Measurements from ENCODE around the gene DCAF8.

The DCAF8 gene

GRCh38 chr1:160261893-160262794 lies at the start of gene DCAF8:
TSS of gene DCAF8 (minus strand) at chr1:160262549. CDS start at chr1:160244008, 18,541 bp downstream.
- no peaks in the 10 kb centered on the region for H3K27me3 ChIP-seq (replicated peaks; ENCODE audit: insufficient read depth, low read length)
- peak within 1 kb of the TSS; percentile 93 for H3K4me2 ChIP-seq (ENCODE audit: low read depth, low read length)
- peaks cover 25% of the 10 kb centered on the region for H3F3A ChIP-seq (ENCODE audit: insufficient read depth, low read length)
- peaks cover 19% of the 10 kb centered on the region for H3K4me1 ChIP-seq (ENCODE audit: low read length)
- peak within 1 kb of the TSS; percentile 88 for H3K4me3 ChIP-seq (ENCODE audit: low read length)
- H3K9me2 ChIP-seq (replicated peaks; ENCODE audit: insufficient read depth, low read length) = no peaks in the 10 kb centered on the region
- no peaks in the 10 kb centered on the region for H4K20me1 ChIP-seq (ENCODE audit: insufficient read depth, low read length)
- peak within 1 kb of the TSS; percentile 94 for H3K9ac ChIP-seq (ENCODE audit: low read length)
- peak within 1 kb of the TSS; percentile 92 for H3K27ac ChIP-seq (ENCODE audit: low read length)
- DNase-seq = peak; percentile 100
- H3K9me3 ChIP-seq (replicated peaks; ENCODE audit: insufficient read depth, low read length) = no peaks in the 10 kb centered on the region
- peak within 1 kb of the TSS; percentile 79 for H2AFZ ChIP-seq (ENCODE audit: low read length)
- H3K36me3 ChIP-seq (replicated peaks; ENCODE audit: insufficient read depth, low read length) = no peaks in the 10 kb centered on the region
- peaks cover 51% of the 10 kb centered on the region for H3K79me2 ChIP-seq (ENCODE audit: low read length)
- TF ChIP-seq EZH2phosphoT487 (IDR thresholded peaks at IDR 0.05; ENCODE audit: low read length) (no peak), EZH2 (optimal IDR thresholded peaks at IDR 0.05; ENCODE audit: low read depth, low read length) (no peak)
- TF ChIP-seq, protein P1, sequence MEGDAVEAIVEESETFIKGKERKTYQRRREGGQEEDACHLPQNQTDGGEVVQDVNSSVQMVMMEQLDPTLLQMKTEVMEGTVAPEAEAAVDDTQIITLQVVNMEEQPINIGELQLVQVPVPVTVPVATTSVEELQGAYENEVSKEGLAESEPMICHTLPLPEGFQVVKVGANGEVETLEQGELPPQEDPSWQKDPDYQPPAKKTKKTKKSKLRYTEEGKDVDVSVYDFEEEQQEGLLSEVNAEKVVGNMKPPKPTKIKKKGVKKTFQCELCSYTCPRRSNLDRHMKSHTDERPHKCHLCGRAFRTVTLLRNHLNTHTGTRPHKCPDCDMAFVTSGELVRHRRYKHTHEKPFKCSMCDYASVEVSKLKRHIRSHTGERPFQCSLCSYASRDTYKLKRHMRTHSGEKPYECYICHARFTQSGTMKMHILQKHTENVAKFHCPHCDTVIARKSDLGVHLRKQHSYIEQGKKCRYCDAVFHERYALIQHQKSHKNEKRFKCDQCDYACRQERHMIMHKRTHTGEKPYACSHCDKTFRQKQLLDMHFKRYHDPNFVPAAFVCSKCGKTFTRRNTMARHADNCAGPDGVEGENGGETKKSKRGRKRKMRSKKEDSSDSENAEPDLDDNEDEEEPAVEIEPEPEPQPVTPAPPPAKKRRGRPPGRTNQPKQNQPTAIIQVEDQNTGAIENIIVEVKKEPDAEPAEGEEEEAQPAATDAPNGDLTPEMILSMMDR (IDR thresholded peaks at IDR 0.05; ENCODE audit: low read length) = no peak

DNA sequence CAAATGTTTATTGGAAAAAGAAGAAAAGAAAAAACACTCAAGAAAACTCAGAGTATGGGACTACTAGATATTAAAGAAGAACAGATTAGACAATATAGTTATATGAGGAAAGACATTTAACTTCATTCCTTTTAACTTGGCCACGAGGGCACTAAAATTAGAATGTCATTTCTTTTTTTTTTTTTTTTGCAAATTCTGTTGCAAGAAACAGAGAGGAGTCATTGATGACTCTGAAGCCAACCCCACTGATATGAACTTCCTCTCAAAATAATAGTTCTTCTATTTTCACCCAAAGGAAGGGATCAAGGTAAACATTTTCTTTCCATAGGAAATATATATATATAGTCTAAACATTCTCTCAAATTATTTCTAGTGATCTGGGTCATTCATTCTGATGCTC lies 47.2 kb upstream of the DCAF8 start:
- DNase-seq = no peak
- H3K4me3 ChIP-seq (ENCODE audit: low read length) = no peak overlapping the region
- no peaks in the 10 kb centered on the region for H3K79me2 ChIP-seq (ENCODE audit: low read length)

GRCh38 chr1:160309185-160309557 lies 46.8 kb upstream of the DCAF8 start:
- no peak for DNase-seq
- H3K9me3 ChIP-seq (replicated peaks; ENCODE audit: insufficient read depth, low read length) = no peaks in the 10 kb centered on the region
- no peak overlapping the region for H2AFZ ChIP-seq (ENCODE audit: low read length)
- H3K9me2 ChIP-seq (replicated peaks; ENCODE audit: insufficient read depth, low read length) = no peaks in the 10 kb centered on the region
- no peak overlapping the region for H3K27ac ChIP-seq (ENCODE audit: low read length)
- TF ChIP-seq EZH2phosphoT487 (IDR thresholded peaks at IDR 0.05; ENCODE audit: low read length) (no peak), EZH2 (optimal IDR thresholded peaks at IDR 0.05; ENCODE audit: low read depth, low read length) (no peak)
- TF ChIP-seq, protein P1 (IDR thresholded peaks at IDR 0.05; ENCODE audit: low read length) = no peak
- no peaks in the 10 kb centered on the region for H4K20me1 ChIP-seq (ENCODE audit: insufficient read depth, low read length)
- H3K4me2 ChIP-seq (ENCODE audit: low read depth, low read length) = no peak overlapping the region
- H3K36me3 ChIP-seq (replicated peaks; ENCODE audit: insufficient read depth, low read length) = peaks cover 32% of the 10 kb centered on the region
- no peaks in the 10 kb centered on the region for H3F3A ChIP-seq (ENCODE audit: insufficient read depth, low read length)
- no peak overlapping the region for H3K4me3 ChIP-seq (ENCODE audit: low read length)
- no peaks in the 10 kb centered on the region for H3K4me1 ChIP-seq (ENCODE audit: low read length)
- H3K9ac ChIP-seq (ENCODE audit: low read length) = no peak overlapping the region
- H3K79me2 ChIP-seq (ENCODE audit: low read length) = no peaks in the 10 kb centered on the region
- H3K27me3 ChIP-seq (replicated peaks; ENCODE audit: insufficient read depth, low read length) = no peaks in the 10 kb centered on the region

More for the DNA sequence above, 47.2 kb upstream of the DCAF8 start:
- H3K27me3 ChIP-seq (replicated peaks; ENCODE audit: insufficient read depth, low read length) = no peaks in the 10 kb centered on the region
- H3F3A ChIP-seq (ENCODE audit: insufficient read depth, low read length) = no peaks in the 10 kb centered on the region
- no peak overlapping the region for H3K9ac ChIP-seq (ENCODE audit: low read length)
- no peak overlapping the region for H3K27ac ChIP-seq (ENCODE audit: low read length)
- no peak overlapping the region for H3K4me2 ChIP-seq (ENCODE audit: low read depth, low read length)
- no peaks in the 10 kb centered on the region for H3K4me1 ChIP-seq (ENCODE audit: low read length)
- H3K36me3 ChIP-seq (replicated peaks; ENCODE audit: insufficient read depth, low read length) = peaks cover 32% of the 10 kb centered on the region
- H3K9me2 ChIP-seq (replicated peaks; ENCODE audit: insufficient read depth, low read length) = no peaks in the 10 kb centered on the region
- no peaks in the 10 kb centered on the region for H3K9me3 ChIP-seq (replicated peaks; ENCODE audit: insufficient read depth, low read length)
- no peak overlapping the region for H2AFZ ChIP-seq (ENCODE audit: low read length)
- H4K20me1 ChIP-seq (ENCODE audit: insufficient read depth, low read length) = no peaks in the 10 kb centered on the region
- TF ChIP-seq, protein P1 (IDR thresholded peaks at IDR 0.05; ENCODE audit: low read length) = no peak
- no peak for TF ChIP-seq EZH2 (optimal IDR thresholded peaks at IDR 0.05; ENCODE audit: low read depth, low read length)
- TF ChIP-seq EZH2phosphoT487 (IDR thresholded peaks at IDR 0.05; ENCODE audit: low read length) = no peak

Measured in MM.1S (cell line).